K562 (cell line): ENCODE measurements around the gene PADI4. TPM values are rescaled to one million over a fixed set of nuclear protein-coding genes. Genes with fewer than 3 reads are reported as not detected.

Experiments used
- CREM ChIP-seq: IDR thresholded peaks from 2 replicates; pipeline ENCODE4 v1.6.1; 2014; ENCODE audit warnings: antibody characterized with exemption, low read depth
- E2F3 ChIP-seq: fragments of 250-450 bp; sonication (Bioruptor Pico); IDR thresholded peaks from 2 replicates; pipeline ENCODE4 v1.4.0; 2020; ENCODE audit warnings: mild to moderate bottlenecking
- FOXK1 ChIP-seq: sonication (generic); formaldehyde crosslinking; IDR thresholded peaks from 2 replicates; pipeline ENCODE4 v1.8.0; 2022; ENCODE audit warnings: missing genetic modification reagents, mild to moderate bottlenecking, borderline replicate concordance
- HDGF ChIP-seq: fragments of 450-650 bp; IDR thresholded peaks from 2 replicates; pipeline ENCODE4 v1.6.1; 2016
- JUN ChIP-seq, 2 experiments: sonication (generic) in 1 of 2; formaldehyde crosslinking in 1 of 2; IDR thresholded peaks; 2 replicates each; pipeline versions ENCODE4 v1.6.1 to v1.8.0; 2012 to 2022; ENCODE audit warnings: borderline replicate concordance in 2 of 2, mild to moderate bottlenecking in 2 of 2, improper control_type of control experiment in 1 of 2, low read depth in 1 of 2, low read length in 1 of 2, missing genetic modification reagents in 1 of 2
- JUND ChIP-seq, 2 experiments: IDR thresholded peaks; 2 replicates in 1 of 2; 3 replicates in 1 of 2; pipeline ENCODE4 v1.6.1; 2011; ENCODE audit warnings: borderline replicate concordance in 2 of 2, low read depth in 2 of 2, low read length in 2 of 2, improper control_type of control experiment in 1 of 2, missing biosample characterization in 1 of 2, missing genetic modification characterization in 1 of 2, missing genetic modification reagents in 1 of 2
- MAFK ChIP-seq: IDR thresholded peaks from 2 replicates; pipeline ENCODE4 v1.6.1; 2011; ENCODE audit warnings: low read length, improper control_type of control experiment
- NFIX ChIP-seq: fragments of 250-450 bp; sonication (Bioruptor Pico); IDR thresholded peaks from 2 replicates; pipeline ENCODE4 v1.4.0; 2020; ENCODE audit warnings: low read depth, mild to moderate bottlenecking, moderate library complexity
- PTBP1 ChIP-seq: fragments of 200-400 bp; formaldehyde crosslinking; IDR thresholded peaks from 2 replicates; pipeline ENCODE4 v1.6.1; 2017; ENCODE audit warnings: low read depth, low read length
- SREBF2 ChIP-seq: sonication (generic); formaldehyde crosslinking; IDR thresholded peaks from 2 replicates; pipeline ENCODE4 v1.4.0; 2020; ENCODE audit warnings: mild to moderate bottlenecking, missing genetic modification reagents
- ZNF699 ChIP-seq: fragments of 250-450 bp; sonication (Bioruptor Pico); IDR thresholded peaks from 2 replicates; pipeline ENCODE4 v1.8.0; 2021; ENCODE audit warnings: mild to moderate bottlenecking, moderate library complexity; ENCODE audit not compliant: insufficient replicate concordance
- polyA plus RNA-seq, 8 experiments: library from polyadenylated mRNA; depleted of rRNA in 4 of 8; stranded (reverse) in 5 of 8; unstranded in 3 of 8; fragments of >200 nt; fragmentation: Nextera tagmentation in 2 of 8; fragmentation: Illumina TruSeq in 1 of 8; extraction: Ambion mirVana in 2 of 8; extraction: Trizol in 1 of 8; gene quantifications; 2 replicates each; pipeline versions ENCODE4 v1.2.1 to v1.2.3, GENCODE V29; 2011 to 2014; ENCODE audit warnings: inconsistent platforms in 1 of 8, missing spikeins in 1 of 8
- total RNA-seq, 7 experiments: library from RNA; depleted of rRNA in 6 of 7; stranded (reverse); fragments of >200 nt in 6 of 7; fragmentation: Illumina TruSeq in 2 of 7; extraction: Trizol in 2 of 7; gene quantifications; 2 replicates each; pipeline versions ENCODE4 v1.2.1 to v1.2.3, GENCODE V29; 2011 to 2021; ENCODE audit warnings: low replicate concordance in 1 of 7
- TF ChIP-seq, protein P1 (sequence below): sonication (generic); formaldehyde crosslinking; IDR thresholded peaks from 2 replicates; pipeline ENCODE4 v1.8.1; 2022; ENCODE audit warnings: missing genetic modification reagents
- TF ChIP-seq, protein P2 (sequence below): fragments of 450-650 bp; IDR thresholded peaks from 2 replicates; pipeline ENCODE4 v1.6.1; 2016
- TF ChIP-seq, protein P3 (sequence below): fragments of 250-450 bp; sonication (Bioruptor Pico); IDR thresholded peaks from 2 replicates; pipeline ENCODE4 v1.4.0; 2020; ENCODE audit warnings: mild to moderate bottlenecking
- TF ChIP-seq, protein P4 (sequence below): fragments of 250-450 bp; sonication (Bioruptor Pico); IDR thresholded peaks from 2 replicates; pipeline ENCODE4 v1.8.0; 2022; ENCODE audit warnings: inconsistent platforms, mild to moderate bottlenecking, moderate library complexity, borderline replicate concordance
- TF ChIP-seq, protein P5 (sequence below): sonication (generic); formaldehyde crosslinking; IDR thresholded peaks from 2 replicates; pipeline ENCODE4 v1.4.0; 2020; ENCODE audit warnings: mild to moderate bottlenecking, missing genetic modification reagents
- TF ChIP-seq, protein P6 (sequence below): fragments of 250-450 bp; sonication (Bioruptor Pico); IDR thresholded peaks from 2 replicates; pipeline ENCODE4 v1.5.0; 2021

The PADI4 gene
- total and polyA plus RNA-seq, 9 of the 15 experiments (the other 6 are each of a cell fraction or from before 2014, with no cell fraction given), result 0.22 to 0.33 TPM; not detected in 7

DNA sequence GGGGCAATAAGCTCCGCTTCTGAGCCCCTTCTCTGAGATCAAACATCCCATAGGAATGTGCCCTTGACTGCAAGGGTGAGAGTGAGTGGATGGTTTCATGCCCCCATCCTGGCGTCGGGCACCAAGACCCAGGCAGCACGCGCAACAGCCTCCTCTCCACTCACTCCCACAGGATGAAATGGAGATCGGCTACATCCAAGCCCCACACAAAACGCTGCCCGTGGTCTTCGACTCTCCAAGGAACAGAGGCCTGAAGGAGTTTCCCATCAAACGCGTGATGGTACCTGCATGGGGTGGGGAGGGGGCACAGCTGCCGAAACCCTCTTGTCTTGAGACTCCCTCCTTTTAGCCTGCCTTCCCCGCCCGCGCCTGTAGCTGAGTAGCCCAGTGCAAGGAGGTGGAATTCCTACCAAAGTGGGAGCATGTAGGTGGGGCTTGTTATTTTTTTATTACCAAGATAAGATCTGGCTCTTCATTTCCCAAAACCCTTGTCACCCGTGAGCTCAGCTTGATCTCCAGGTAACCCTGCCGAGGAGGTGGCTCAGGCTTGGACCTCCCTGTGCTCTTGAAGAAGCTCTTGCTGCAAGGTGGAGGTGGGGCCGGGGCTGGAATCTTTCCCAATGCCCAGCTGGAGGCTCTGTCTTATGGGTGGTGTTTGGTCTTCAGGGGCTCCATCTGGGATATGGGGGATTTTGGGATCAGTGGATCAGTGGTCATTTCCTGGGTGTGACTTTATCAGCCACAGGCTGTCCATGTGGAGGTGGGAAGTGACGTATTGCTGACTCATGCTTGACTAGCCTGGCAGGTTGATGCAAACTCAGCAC, 40.0 kb downstream of the PADI4 start (continued):
- TF ChIP-seq, protein P1, sequence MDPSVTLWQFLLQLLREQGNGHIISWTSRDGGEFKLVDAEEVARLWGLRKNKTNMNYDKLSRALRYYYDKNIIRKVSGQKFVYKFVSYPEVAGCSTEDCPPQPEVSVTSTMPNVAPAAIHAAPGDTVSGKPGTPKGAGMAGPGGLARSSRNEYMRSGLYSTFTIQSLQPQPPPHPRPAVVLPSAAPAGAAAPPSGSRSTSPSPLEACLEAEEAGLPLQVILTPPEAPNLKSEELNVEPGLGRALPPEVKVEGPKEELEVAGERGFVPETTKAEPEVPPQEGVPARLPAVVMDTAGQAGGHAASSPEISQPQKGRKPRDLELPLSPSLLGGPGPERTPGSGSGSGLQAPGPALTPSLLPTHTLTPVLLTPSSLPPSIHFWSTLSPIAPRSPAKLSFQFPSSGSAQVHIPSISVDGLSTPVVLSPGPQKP (CRISPR knock-in tag), result no peak
- TF ChIP-seq, protein P2, sequence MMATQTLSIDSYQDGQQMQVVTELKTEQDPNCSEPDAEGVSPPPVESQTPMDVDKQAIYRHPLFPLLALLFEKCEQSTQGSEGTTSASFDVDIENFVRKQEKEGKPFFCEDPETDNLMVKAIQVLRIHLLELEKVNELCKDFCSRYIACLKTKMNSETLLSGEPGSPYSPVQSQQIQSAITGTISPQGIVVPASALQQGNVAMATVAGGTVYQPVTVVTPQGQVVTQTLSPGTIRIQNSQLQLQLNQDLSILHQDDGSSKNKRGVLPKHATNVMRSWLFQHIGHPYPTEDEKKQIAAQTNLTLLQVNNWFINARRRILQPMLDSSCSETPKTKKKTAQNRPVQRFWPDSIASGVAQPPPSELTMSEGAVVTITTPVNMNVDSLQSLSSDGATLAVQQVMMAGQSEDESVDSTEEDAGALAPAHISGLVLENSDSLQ, result 0 out of 2 replicates have a peak, but pooled peaks have one; percentile 22
- TF ChIP-seq NFIX (CRISPR knock-in tag) (no peak), CREM (peak; percentile 88), FOXK1 (no peak), HDGF (no peak), E2F3 (CRISPR knock-in tag) (no peak), JUN (IDR thresholded peaks at IDR 0.05; ENCODE audit: borderline replicate concordance, low read depth, low read length) (peak; percentile 55; the same call in 1 of the 2 replicates), JUN (CRISPR knock-in tag; IDR thresholded peaks at IDR 0.05; ENCODE audit: borderline replicate concordance) (0 out of 2 replicates have a peak, but pooled peaks have one; percentile 46), PTBP1 (no peak), ZNF699 (no peak), SREBF2 (CRISPR knock-in tag) (no peak), JUND (IDR thresholded peaks at IDR 0.05; ENCODE audit: borderline replicate concordance, low read depth, low read length) (peak; percentile 82), JUND (tag; IDR thresholded peaks at IDR 0.05; ENCODE audit: borderline replicate concordance, low read depth, low read length) (peak; percentile 76; the same call in 1 of the 3 replicates), MAFK (peak; percentile 95)
- TF ChIP-seq, protein P3, sequence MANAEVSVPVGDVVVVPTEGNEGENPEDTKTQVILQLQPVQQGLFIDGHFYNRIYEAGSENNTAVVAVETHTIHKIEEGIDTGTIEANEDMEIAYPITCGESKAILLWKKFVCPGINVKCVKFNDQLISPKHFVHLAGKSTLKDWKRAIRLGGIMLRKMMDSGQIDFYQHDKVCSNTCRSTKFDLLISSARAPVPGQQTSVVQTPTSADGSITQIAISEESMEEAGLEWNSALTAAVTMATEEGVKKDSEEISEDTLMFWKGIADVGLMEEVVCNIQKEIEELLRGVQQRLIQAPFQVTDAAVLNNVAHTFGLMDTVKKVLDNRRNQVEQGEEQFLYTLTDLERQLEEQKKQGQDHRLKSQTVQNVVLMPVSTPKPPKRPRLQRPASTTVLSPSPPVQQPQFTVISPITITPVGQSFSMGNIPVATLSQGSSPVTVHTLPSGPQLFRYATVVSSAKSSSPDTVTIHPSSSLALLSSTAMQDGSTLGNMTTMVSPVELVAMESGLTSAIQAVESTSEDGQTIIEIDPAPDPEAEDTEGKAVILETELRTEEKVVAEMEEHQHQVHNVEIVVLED (CRISPR knock-in tag), result no peak
- TF ChIP-seq, protein P4, sequence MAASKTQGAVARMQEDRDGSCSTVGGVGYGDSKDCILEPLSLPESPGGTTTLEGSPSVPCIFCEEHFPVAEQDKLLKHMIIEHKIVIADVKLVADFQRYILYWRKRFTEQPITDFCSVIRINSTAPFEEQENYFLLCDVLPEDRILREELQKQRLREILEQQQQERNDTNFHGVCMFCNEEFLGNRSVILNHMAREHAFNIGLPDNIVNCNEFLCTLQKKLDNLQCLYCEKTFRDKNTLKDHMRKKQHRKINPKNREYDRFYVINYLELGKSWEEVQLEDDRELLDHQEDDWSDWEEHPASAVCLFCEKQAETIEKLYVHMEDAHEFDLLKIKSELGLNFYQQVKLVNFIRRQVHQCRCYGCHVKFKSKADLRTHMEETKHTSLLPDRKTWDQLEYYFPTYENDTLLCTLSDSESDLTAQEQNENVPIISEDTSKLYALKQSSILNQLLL (CRISPR knock-in tag), result no peak
- TF ChIP-seq, protein P5, sequence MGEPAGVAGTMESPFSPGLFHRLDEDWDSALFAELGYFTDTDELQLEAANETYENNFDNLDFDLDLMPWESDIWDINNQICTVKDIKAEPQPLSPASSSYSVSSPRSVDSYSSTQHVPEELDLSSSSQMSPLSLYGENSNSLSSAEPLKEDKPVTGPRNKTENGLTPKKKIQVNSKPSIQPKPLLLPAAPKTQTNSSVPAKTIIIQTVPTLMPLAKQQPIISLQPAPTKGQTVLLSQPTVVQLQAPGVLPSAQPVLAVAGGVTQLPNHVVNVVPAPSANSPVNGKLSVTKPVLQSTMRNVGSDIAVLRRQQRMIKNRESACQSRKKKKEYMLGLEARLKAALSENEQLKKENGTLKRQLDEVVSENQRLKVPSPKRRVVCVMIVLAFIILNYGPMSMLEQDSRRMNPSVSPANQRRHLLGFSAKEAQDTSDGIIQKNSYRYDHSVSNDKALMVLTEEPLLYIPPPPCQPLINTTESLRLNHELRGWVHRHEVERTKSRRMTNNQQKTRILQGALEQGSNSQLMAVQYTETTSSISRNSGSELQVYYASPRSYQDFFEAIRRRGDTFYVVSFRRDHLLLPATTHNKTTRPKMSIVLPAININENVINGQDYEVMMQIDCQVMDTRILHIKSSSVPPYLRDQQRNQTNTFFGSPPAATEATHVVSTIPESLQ (CRISPR knock-in tag), result no peak
- TF ChIP-seq, protein P6, sequence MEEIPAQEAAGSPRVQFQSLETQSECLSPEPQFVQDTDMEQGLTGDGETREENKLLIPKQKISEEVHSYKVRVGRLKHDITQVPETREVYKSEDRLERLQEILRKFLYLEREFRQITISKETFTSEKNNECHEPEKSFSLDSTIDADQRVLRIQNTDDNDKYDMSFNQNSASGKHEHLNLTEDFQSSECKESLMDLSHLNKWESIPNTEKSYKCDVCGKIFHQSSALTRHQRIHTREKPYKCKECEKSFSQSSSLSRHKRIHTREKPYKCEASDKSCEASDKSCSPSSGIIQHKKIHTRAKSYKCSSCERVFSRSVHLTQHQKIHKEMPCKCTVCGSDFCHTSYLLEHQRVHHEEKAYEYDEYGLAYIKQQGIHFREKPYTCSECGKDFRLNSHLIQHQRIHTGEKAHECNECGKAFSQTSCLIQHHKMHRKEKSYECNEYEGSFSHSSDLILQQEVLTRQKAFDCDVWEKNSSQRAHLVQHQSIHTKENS (CRISPR knock-in tag), result no peak
